ENCODE results near the gene GSK3A. TPM values are rescaled to one million over a fixed set of nuclear protein-coding genes. Genes with fewer than 3 reads are reported as not detected.

GSK3A gene
- total RNA-seq, result 20.6 and 27.2 TPM in 2 replicates

GRCh38 chr19:42242512-42243409, at the start of gene GSK3A:
TSS of gene GSK3A (minus strand) at chr19:42242602. CDS start at chr19:42242465, 137 bp downstream.

DNA sequence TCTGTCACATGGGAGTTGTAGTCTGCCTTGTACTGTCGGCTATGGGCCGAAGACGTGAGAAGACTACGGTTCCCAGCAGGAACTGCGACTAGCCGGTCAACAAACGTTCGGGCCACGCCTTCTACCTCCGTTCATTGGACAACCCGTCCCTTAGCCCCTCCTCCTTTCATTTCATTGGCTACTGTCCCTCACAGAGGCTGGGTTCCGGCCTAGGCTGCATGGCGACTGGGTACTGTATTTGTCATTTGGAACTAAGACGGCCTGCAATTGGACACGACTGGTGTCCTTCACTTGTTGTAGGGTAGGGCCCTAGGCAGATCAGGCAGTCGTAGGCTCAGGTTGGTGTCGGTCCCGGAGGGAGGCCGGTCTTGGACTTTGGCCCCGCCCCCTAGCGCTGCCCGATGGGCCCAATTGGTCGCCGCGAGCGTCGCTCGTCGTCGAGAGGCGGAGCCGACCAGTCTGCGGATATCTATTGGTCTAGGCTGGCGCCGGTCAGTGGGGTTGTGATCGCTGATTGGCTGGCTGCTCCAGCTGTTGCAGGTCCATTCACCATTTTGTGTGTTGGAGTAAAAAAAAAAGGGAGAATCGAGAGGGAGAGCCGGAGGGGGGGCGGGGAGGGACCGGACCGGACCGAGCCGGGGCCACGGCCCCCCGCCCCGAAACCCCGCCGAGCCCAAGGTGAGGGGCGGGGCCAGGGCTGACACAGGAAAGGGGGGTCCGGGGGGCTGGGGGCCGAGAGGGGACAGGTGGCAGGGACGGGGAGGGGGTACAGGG, 26.5 kb upstream of the GSK3A start, which contains the start of gene CIC:
Gene CIC (plus strand): TSS at position 549 of the 774 bp plus-strand sequence. CDS start 2,532 bp downstream, outside the sequence.

GRCh38 chr19:42254850-42255765, 12.7 kb upstream of the GSK3A start, which contains the start of gene ERF:
TSS of gene ERF (minus strand) at chr19:42255128. CDS start at chr19:42254999, 129 bp downstream.

DNA sequence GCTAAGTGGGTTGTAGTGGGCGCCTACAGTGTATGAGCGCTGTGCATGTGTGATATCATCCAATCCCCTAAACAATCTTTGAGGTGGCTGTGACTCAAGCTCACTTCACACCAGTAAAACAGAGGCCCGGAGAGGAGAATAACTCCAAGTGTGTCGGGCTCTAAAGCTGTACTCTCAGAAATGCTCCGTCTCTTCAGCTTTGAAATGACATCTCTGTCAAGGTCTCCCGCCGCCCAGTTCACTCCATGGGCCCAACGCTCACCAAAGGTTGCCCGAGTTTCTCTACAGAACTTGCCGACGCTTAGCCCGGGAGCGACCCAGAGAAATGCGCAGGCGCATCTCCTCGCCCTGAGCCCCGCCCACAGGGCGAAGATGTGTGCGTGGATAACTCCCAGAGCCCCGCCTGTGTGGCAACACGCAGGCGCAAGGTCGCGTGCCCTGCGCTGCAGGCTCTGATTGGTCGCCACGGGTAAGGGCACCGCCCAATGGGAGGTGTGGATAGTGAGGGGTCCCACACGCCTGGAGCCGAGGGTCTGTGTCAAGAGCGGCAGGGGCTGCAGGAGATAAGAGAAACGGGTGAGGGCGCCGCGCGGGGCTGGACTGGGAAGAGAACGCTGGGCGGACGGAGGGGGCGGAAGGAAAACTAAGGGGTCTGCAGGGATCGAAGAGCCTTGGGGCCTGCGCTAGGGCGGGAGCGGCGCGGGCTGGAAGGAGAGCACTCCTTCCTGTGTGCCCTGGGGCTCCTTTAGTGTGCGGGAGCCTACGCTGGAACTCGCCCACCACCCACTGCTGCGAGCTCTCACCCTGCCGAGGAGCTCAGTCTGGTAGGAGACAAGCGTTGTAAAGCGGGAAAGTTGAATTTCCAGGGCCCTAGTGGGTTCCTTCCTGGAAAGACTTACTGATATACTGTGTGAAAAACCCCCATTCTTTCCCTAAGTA, 22.3 kb downstream of the GSK3A start, which contains the start of gene ZNF526:
Gene ZNF526 (plus strand): TSS at position 501 of the 939 bp plus-strand sequence. CDS start 4,092 bp downstream, outside the sequence.

GRCh38 chr19:42217520-42218437, 24.6 kb downstream of the GSK3A start, which contains the start of gene DEDD2:
TSS of gene DEDD2 (minus strand) at chr19:42217677. CDS start at chr19:42217007, 670 bp downstream.

Other genes with a start within 250 kb of the GSK3A start
- gene ATP1A3, start 248.4 kb downstream of the GSK3A start, total RNA-seq, result 0.33 TPM in 1 of 2 replicates, not detected in the other
- 0.21 TPM in 1 of 2 replicates, not detected in the other for gene GRIK5, start 172.4 kb downstream of the GSK3A start, total RNA-seq
- 16.1 and 25.2 TPM in 2 replicates for gene ZNF574, start 166.4 kb downstream of the GSK3A start, total RNA-seq
- 1.1 and 1.3 TPM in 2 replicates for gene POU2F2, start 110.2 kb downstream of the GSK3A start, total RNA-seq
- 32.8 and 39.8 TPM in 2 replicates for gene DEDD2, start 24.9 kb downstream of the GSK3A start, total RNA-seq
- 5.8 and 8.0 TPM in 2 replicates for gene ZNF526, start 22.3 kb downstream of the GSK3A start, total RNA-seq
- 53.3 and 97.8 TPM in 2 replicates for gene ERF, start 12.5 kb upstream of the GSK3A start, total RNA-seq
- gene CIC, start 26.6 kb upstream of the GSK3A start, total RNA-seq, result 45.3 and 65.0 TPM in 2 replicates
- 0.33 and 1.3 TPM in 2 replicates for gene PRR19, start 59.5 kb upstream of the GSK3A start, total RNA-seq
- 98.1 and 101 TPM in 2 replicates for gene PAFAH1B3, start 60.0 kb upstream of the GSK3A start, total RNA-seq
- gene TMEM145, start 70.7 kb upstream of the GSK3A start, total RNA-seq, result not detected in 2 replicates
- gene MEGF8, start 83.0 kb upstream of the GSK3A start, total RNA-seq, result 17.3 and 17.5 TPM in 2 replicates
- gene CNFN, start 147.7 kb upstream of the GSK3A start, total RNA-seq, result 2.1 and 5.3 TPM in 2 replicates
- 9.2 and 15.7 TPM in 2 replicates for gene LIPE, start 184.8 kb upstream of the GSK3A start, total RNA-seq
- 11.6 and 15.7 TPM in 2 replicates for gene CXCL17, start 200.3 kb upstream of the GSK3A start, total RNA-seq